A549 (cell line): Measurements from ENCODE around the gene PDIA5. TPM values are rescaled to one million over a fixed set of nuclear protein-coding genes. Genes with fewer than 3 reads are reported as not detected.

ENCODE experiments used
- ATAC-seq, 2 experiments: fragments of 200-7000 bp in 1 of 2; fragments of >200 bp in 1 of 2; cut with Nextera tagmentation in 1 of 2; cut with Tn5 transposase in 1 of 2; 3 replicates each; pipeline versions ENCODE4 v1.8.0 to v1.9.1; 2018 to 2020; ENCODE audit warnings: mild to moderate bottlenecking in 1 of 2, moderate library complexity in 1 of 2
- CTCF ChIA-PET: fragments of 300-600 bp; sonication (Branson Sonifier 250); formaldehyde crosslinking; extraction: SDS; loops from one replicate; lab custom pipeline; 2021; ENCODE audit warnings: antibody characterized with exemption, inconsistent platforms; lab: Yijun Ruan, JAX
- POLR2A ChIA-PET: fragments of 350-600 bp; formaldehyde crosslinking; extraction: SDS; loops from one replicate; lab custom pipeline; 2021; ENCODE audit warnings: antibody characterized with exemption, inconsistent platforms; lab: Yijun Ruan, JAX
- DNase-seq, 2 experiments: peaks; one replicate each; pipeline versions ENCODE4 v3.0.0 to v3.0.0-alpha.2; 2011 to 2016; ENCODE audit warnings: low read depth in 1 of 2, low spot score in 1 of 2
- FAIRE-seq: peaks from 2 replicates; lab custom pipeline; 2011; peaks lifted over from hg19 to GRCh38; lab: Jason Lieb, UNC
- H3K27ac ChIP-seq, 2 experiments: fragments of >200 bp; sonication (Bioruptor Twin); formaldehyde crosslinking; 3 replicates each; pipeline ENCODE4 v1.5.1; 2016 to 2017
- H3K4me1 ChIP-seq: fragments of >200 bp; sonication (Bioruptor Twin); formaldehyde crosslinking; 3 replicates; pipeline ENCODE4 v1.6.1; 2016
- H3K4me2 ChIP-seq: fragments of >200 bp; sonication (Bioruptor Twin); formaldehyde crosslinking; 3 replicates; pipeline ENCODE4 v1.6.1; 2016
- H3K4me3 ChIP-seq: fragments of >200 bp; sonication (Bioruptor Twin); formaldehyde crosslinking; 3 replicates; pipeline ENCODE4 v1.5.1; 2016
- H3K9me3 ChIP-seq: fragments of >200 bp; sonication (Bioruptor Twin); formaldehyde crosslinking; 3 replicates; pipeline ENCODE4 v1.6.1; 2016
- CBX2 ChIP-seq: fragments of 200-600 bp; sonication (generic); IDR thresholded peaks from 2 replicates; pipeline ENCODE4 v1.6.1; 2016; ENCODE audit warnings: low read depth, mild to moderate bottlenecking, borderline replicate concordance
- HOXB5 ChIP-seq: fragments of 250-450 bp; sonication (Bioruptor Pico); IDR thresholded peaks from 2 replicates; pipeline ENCODE4 v1.5.0; 2020; ENCODE audit warnings: mild to moderate bottlenecking, moderate library complexity
- MAFK ChIP-seq: fragments of 450-650 bp; IDR thresholded peaks from 2 replicates; pipeline ENCODE4 v1.6.1; 2014; ENCODE audit not compliant: partially characterized antibody
- RAD21 ChIP-seq, 2 experiments: fragments of >200 bp in 1 of 2; sonication (Bioruptor Twin) in 1 of 2; formaldehyde crosslinking in 1 of 2; IDR thresholded peaks in 1 of 2; conservative IDR thresholded peaks in 1 of 2; 2 replicates in 1 of 2; 3 replicates in 1 of 2; pipeline ENCODE4 v1.6.1; 2012 to 2018; ENCODE audit warnings: inconsistent platforms in 1 of 2
- RCOR1 ChIP-seq: fragments of 150-350 bp; IDR thresholded peaks from 2 replicates; pipeline ENCODE4 v1.6.1; 2014; ENCODE audit warnings: antibody characterized with exemption, low read length, low read depth
- RFX5 ChIP-seq: fragments of 450-650 bp; IDR thresholded peaks from 2 replicates; pipeline ENCODE4 v1.7.1; 2014; ENCODE audit warnings: antibody characterized with exemption, mild to moderate bottlenecking, moderate library complexity
- RNF2 ChIP-seq: fragments of 200-600 bp; sonication (generic); IDR thresholded peaks from 2 replicates; pipeline ENCODE4 v1.6.1; 2016; ENCODE audit warnings: low read depth, mild to moderate bottlenecking, antibody characterized with exemption, moderate library complexity, borderline replicate concordance
- SMC3 ChIP-seq: fragments of >200 bp; sonication (Bioruptor Twin); formaldehyde crosslinking; IDR thresholded peaks from 3 replicates; pipeline ENCODE4 v1.6.1; 2018; ENCODE audit warnings: inconsistent platforms
- WGBS: methylation state at CpG from one replicate; pipeline ENCODE4 v1.1.6; 2017; ENCODE audit errors: missing lambda C conversion rate; 5-methylcytosine and 5-hydroxymethylcytosine counted together
- polyA plus RNA-seq, 4 experiments: library from polyadenylated mRNA; depleted of rRNA in 3 of 4; stranded (reverse); fragments of >200 nt; fragmentation: RNase III in 1 of 4; extraction: RNeasy Plus Mini Kit Qiagen cat#74134 plus additional on column Dnase treatment in 1 of 4; gene quantifications; 2 replicates in 3 of 4; 3 replicates in 1 of 4; pipeline ENCODE4 v1.2.3, GENCODE V29; 2011 to 2017
- TF ChIP-seq, protein P1 (sequence below): IDR thresholded peaks from 2 replicates; pipeline ENCODE4 v1.6.1; 2012
- TF ChIP-seq, protein P2 (sequence below): fragments of 250-450 bp; sonication (Bioruptor Pico); IDR thresholded peaks from 2 replicates; pipeline ENCODE4 v1.5.0; 2020; ENCODE audit warnings: low read depth, mild to moderate bottlenecking, moderate library complexity
- TF ChIP-seq, protein P3 (sequence below): IDR thresholded peaks from 2 replicates; pipeline ENCODE4 v1.6.1; 2012; ENCODE audit warnings: low read depth, borderline replicate concordance
- TF ChIP-seq, protein P4 (sequence below): fragments of 200-600 bp; sonication (generic); IDR thresholded peaks from 2 replicates; pipeline ENCODE4 v1.6.1; 2016; ENCODE audit warnings: antibody characterized with exemption, mild to moderate bottlenecking, moderate library complexity
- TF ChIP-seq, protein P5 (sequence below): fragments of >200 bp; sonication (Bioruptor Twin); formaldehyde crosslinking; IDR thresholded peaks from 3 replicates; pipeline ENCODE4 v1.5.1; 2016

The PDIA5 gene
- polyA plus RNA-seq, 2 of the 4 experiments (the other 2 are of a cell fraction), result 17.5 to 28.1 TPM

DNA sequence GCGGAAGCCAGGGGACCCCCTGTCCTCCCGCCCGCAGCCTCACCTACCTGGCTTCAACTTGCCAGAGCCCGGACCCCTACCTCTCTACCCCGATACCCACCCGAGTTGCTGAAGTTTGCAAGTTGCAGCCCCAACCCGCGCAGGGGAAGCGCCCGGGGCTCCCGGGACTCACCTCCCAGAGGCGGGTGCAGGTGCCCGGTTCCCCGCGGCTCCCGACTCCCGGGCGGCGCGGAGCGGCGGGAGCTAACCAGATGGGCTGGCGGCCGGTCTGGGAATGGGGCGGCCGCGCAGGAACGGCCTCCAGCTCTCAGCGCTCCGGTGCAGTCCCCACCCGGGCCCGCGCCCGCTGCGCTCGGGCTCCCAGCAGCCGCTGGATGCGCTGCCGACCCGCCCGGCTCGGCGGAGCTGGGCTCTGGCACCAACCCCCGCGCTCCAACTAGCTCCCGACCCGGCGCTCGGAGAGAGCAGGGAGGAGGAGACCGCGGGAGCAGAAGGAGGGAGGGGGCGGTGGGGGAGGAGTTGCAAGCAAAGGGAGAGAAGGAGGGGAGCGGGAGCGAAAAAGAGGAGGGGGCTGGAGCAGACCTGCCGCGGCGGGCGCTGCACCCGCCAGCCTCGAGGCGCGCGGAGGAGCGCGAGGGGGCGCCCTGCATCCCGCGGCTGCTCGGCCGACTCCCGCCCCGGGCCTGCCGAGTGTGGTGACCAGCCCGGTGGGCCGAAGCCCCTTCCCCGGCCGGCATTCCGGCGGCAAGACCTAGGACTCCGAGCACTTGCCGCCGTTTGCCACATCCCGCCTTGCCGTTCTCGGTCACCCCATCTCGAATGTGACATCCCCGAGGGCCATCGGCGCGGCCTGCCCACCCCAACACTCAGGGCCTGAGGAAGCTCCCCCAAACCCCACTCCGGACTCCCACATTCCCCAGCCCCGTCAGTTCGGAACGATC lies 39.3 kb upstream of the PDIA5 start, which contains the start of gene SEMA5B (continued):
- TF ChIP-seq CBX2 (no peak), RAD21 (conservative IDR thresholded peaks at IDR 0.05 in 1 of 2, IDR thresholded peaks at IDR 0.05 in 1 of 2) (no peak), RNF2 (peak; percentile 29; the same call in 1 of the 2 replicates), RFX5 (no peak), HOXB5 (CRISPR knock-in tag) (no peak), RCOR1 (no peak)
- TF ChIP-seq, protein P1, sequence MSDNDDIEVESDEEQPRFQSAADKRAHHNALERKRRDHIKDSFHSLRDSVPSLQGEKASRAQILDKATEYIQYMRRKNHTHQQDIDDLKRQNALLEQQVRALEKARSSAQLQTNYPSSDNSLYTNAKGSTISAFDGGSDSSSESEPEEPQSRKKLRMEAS, result 0 out of 2 replicates have a peak, but pooled peaks have one; percentile 29
- TF ChIP-seq, protein P2, sequence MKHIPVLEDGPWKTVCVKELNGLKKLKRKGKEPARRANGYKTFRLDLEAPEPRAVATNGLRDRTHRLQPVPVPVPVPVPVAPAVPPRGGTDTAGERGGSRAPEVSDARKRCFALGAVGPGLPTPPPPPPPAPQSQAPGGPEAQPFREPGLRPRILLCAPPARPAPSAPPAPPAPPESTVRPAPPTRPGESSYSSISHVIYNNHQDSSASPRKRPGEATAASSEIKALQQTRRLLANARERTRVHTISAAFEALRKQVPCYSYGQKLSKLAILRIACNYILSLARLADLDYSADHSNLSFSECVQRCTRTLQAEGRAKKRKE, result no peak

DNA sequence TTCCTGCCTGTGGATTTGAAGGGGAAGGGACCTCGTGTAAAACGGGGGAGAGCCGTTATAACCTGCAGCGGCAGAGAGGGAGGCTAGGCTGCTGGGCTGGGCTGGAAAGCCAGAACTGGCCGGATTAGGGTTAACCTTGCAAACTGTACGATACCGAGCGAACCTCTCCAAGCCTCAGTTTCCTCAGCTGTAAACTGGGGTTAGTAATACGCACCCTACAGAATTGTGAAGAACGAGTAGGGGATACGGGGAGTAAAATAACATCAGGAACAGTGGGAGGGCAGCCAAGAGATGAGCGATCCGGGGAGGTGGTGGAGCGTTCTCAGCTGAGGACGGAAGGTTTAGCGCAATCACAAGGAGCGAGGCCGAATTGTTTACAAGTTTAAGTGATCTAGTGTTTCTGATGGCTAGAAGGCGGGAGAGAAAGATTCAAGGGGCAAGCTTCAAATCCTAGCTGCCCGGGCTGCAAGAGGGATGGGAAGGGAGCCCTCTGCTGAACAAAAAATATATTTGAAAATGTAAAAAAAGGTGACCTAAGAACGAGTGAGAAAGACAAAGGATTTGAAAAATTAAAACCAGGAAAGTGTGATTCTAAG lies 38.5 kb upstream of the PDIA5 start:
- peak overlapping the region in 1 of 2 experiments; percentile 57; a peak in 3 of 6 replicates for H3K27ac ChIP-seq
- TF ChIP-seq RAD21 (conservative IDR thresholded peaks at IDR 0.05 in 1 of 2, IDR thresholded peaks at IDR 0.05 in 1 of 2), result peak; percentile 69 to 70
- TF ChIP-seq MAFK, result no peak
- TF ChIP-seq, protein P1, result 0 out of 2 replicates have a peak, but pooled peaks have one; percentile 13
- TF ChIP-seq, protein P3, sequence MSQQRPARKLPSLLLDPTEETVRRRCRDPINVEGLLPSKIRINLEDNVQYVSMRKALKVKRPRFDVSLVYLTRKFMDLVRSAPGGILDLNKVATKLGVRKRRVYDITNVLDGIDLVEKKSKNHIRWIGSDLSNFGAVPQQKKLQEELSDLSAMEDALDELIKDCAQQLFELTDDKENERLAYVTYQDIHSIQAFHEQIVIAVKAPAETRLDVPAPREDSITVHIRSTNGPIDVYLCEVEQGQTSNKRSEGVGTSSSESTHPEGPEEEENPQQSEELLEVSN, result peak; percentile 65
- TF ChIP-seq, protein P4, sequence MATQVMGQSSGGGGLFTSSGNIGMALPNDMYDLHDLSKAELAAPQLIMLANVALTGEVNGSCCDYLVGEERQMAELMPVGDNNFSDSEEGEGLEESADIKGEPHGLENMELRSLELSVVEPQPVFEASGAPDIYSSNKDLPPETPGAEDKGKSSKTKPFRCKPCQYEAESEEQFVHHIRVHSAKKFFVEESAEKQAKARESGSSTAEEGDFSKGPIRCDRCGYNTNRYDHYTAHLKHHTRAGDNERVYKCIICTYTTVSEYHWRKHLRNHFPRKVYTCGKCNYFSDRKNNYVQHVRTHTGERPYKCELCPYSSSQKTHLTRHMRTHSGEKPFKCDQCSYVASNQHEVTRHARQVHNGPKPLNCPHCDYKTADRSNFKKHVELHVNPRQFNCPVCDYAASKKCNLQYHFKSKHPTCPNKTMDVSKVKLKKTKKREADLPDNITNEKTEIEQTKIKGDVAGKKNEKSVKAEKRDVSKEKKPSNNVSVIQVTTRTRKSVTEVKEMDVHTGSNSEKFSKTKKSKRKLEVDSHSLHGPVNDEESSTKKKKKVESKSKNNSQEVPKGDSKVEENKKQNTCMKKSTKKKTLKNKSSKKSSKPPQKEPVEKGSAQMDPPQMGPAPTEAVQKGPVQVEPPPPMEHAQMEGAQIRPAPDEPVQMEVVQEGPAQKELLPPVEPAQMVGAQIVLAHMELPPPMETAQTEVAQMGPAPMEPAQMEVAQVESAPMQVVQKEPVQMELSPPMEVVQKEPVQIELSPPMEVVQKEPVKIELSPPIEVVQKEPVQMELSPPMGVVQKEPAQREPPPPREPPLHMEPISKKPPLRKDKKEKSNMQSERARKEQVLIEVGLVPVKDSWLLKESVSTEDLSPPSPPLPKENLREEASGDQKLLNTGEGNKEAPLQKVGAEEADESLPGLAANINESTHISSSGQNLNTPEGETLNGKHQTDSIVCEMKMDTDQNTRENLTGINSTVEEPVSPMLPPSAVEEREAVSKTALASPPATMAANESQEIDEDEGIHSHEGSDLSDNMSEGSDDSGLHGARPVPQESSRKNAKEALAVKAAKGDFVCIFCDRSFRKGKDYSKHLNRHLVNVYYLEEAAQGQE, result no peak
- peak; percentile 80 for TF ChIP-seq SMC3
- TF ChIP-seq, protein P5, sequence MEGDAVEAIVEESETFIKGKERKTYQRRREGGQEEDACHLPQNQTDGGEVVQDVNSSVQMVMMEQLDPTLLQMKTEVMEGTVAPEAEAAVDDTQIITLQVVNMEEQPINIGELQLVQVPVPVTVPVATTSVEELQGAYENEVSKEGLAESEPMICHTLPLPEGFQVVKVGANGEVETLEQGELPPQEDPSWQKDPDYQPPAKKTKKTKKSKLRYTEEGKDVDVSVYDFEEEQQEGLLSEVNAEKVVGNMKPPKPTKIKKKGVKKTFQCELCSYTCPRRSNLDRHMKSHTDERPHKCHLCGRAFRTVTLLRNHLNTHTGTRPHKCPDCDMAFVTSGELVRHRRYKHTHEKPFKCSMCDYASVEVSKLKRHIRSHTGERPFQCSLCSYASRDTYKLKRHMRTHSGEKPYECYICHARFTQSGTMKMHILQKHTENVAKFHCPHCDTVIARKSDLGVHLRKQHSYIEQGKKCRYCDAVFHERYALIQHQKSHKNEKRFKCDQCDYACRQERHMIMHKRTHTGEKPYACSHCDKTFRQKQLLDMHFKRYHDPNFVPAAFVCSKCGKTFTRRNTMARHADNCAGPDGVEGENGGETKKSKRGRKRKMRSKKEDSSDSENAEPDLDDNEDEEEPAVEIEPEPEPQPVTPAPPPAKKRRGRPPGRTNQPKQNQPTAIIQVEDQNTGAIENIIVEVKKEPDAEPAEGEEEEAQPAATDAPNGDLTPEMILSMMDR, result peak; percentile 75
- TF ChIP-seq, all 56 proteins: peak for 5
- peak; percentile 72 to 74 for DNase-seq
- Histone ChIP-seq H3K4me2 (peak overlapping the region; percentile 100), H3K4me3 (peak overlapping the region; percentile 72), H3K4me1 (peaks cover 6% of the 10 kb centered on the region; the same call in 2 of the 3 replicates), H3K9me3 (0 out of 3 replicates have a peak, but pooled peaks cover 9% of the 10 kb centered on the region)
- FAIRE-seq, result no peak
- ATAC-seq, result peak; percentile 45 to 63
- 7% methylated on average over 18 of the region's 21 CpGs for WGBS
- POLR2A ChIA-PET, result interaction anchor here (1.0 kb wide), 1 partner anchor 644 kb away, joined by 3 read pairs; the partner anchor contains the start of gene FAM162A
- CTCF ChIA-PET, result interaction anchor here (0.7 to 6.6 kb wide), 49 partner anchors 9 to 1488 kb away, joined by 3 to 95 read pairs (median 4); partner anchors contain the start of genes DTX3L, PARP9 and PDIA5
